B cell (primary cell): ENCODE results near the gene ZBTB44. TPM values are rescaled to one million over a fixed set of nuclear protein-coding genes. Genes with fewer than 3 reads are reported as not detected.

ENCODE experiments used
- ATAC-seq: fragments of 200-7000 bp; cut with Tn5 transposase; one replicate; pipeline ENCODE4 v1.10.0; 2021; ENCODE audit warnings: low read depth, mild to moderate bottlenecking, moderate number of reproducible peaks, moderate library complexity
- CTCF ChIA-PET: fragments of 350-600 bp; sonication (Branson Sonifier 250); formaldehyde crosslinking; loops from one replicate; lab custom pipeline; 2021; ENCODE audit warnings: antibody characterized with exemption, inconsistent platforms; lab: Charles Lee
- POLR2A ChIA-PET: fragments of 350-600 bp; sonication (Branson Sonifier 250); formaldehyde crosslinking; loops from one replicate; lab custom pipeline; 2021; ENCODE audit warnings: antibody characterized with exemption; lab: Charles Lee
- DNase-seq: peaks from one replicate; pipeline ENCODE4 v3.0.0; 2013
- H2AFZ ChIP-seq: 2 replicates; pipeline ENCODE4 v1.6.1; 2012; ENCODE audit warnings: mild to moderate bottlenecking, low read depth, low read length; ENCODE audit not compliant: insufficient read depth, poor library complexity, severe bottlenecking
- H3K27ac ChIP-seq, 2 donors: 1 replicate in 1 of 2; 2 replicates in 1 of 2; pipeline ENCODE4 v1.5.1; 2012 to 2013; ENCODE audit warnings: low read length in 2 of 2, mild to moderate bottlenecking in 2 of 2, moderate library complexity in 1 of 2
- H3K27me3 ChIP-seq, 4 experiments: fragments of 200-600 bp in 1 of 4; sonication (generic) in 1 of 4; replicated peaks in 1 of 4; 1 replicate in 2 of 4; 2 replicates in 2 of 4; pipeline versions ENCODE4 v1.6.1 to v1.7.0; 2013 to 2016; ENCODE audit warnings: low read length in 3 of 4, mild to moderate bottlenecking in 2 of 4, mixed read lengths in 1 of 4, moderate library complexity in 1 of 4; ENCODE audit not compliant: insufficient read depth in 4 of 4, control insufficient read depth in 3 of 4; ENCODE audit errors: control extremely low read depth in 1 of 4
- H3K36me3 ChIP-seq, 2 experiments: replicated peaks in 1 of 2; 1 replicate in 1 of 2; 2 replicates in 1 of 2; pipeline versions ENCODE4 v1.6.1 to v1.7.1; 2013; ENCODE audit warnings: low read length in 1 of 2; ENCODE audit not compliant: insufficient read depth in 2 of 2, control insufficient read depth in 1 of 2; ENCODE audit errors: control extremely low read depth in 1 of 2, extremely low read depth in 1 of 2
- H3K4me1 ChIP-seq, 2 donors: fragments of 200-600 bp in 1 of 2; sonication (generic) in 1 of 2; 1 replicate in 1 of 2; 2 replicates in 1 of 2; pipeline versions ENCODE4 v1.5.1 to v1.6.1; 2013 to 2017; ENCODE audit warnings: low read length in 2 of 2; ENCODE audit not compliant: control insufficient read depth in 2 of 2, insufficient read depth in 2 of 2
- H3K4me2 ChIP-seq: replicated peaks from 2 replicates; pipeline ENCODE3; 2012; ENCODE audit warnings: mild to moderate bottlenecking, low read depth, low read length; ENCODE audit not compliant: poor library complexity, severe bottlenecking
- H3K4me3 ChIP-seq, 5 experiments: fragments of 200-600 bp in 1 of 5; sonication (generic) in 1 of 5; 1 replicate in 3 of 5; 2 replicates in 2 of 5; pipeline versions ENCODE4 v1.5.1 to v1.7.0; 2011 to 2016; ENCODE audit warnings: low read length in 4 of 5, mild to moderate bottlenecking in 4 of 5, low read depth in 2 of 5, control low read depth in 1 of 5, moderate library complexity in 1 of 5; ENCODE audit not compliant: insufficient read depth in 1 of 5; ENCODE audit errors: control extremely low read depth in 1 of 5, extremely low read depth in 1 of 5
- H3K79me2 ChIP-seq: fragments of 200-600 bp; sonication (generic); one replicate; pipeline ENCODE4 v1.6.0; 2016; ENCODE audit warnings: low read length; ENCODE audit not compliant: control insufficient read depth, insufficient read depth
- H3K9ac ChIP-seq: fragments of 200-600 bp; sonication (generic); 2 replicates; pipeline ENCODE4 v1.6.1; 2017; ENCODE audit warnings: mild to moderate bottlenecking, low read length, moderate library complexity
- H3K9me3 ChIP-seq, 3 donors: one replicate each; pipeline versions ENCODE4 v1.6.1 to v1.7.1; 2013; ENCODE audit warnings: low read length in 2 of 3; ENCODE audit not compliant: control insufficient read depth in 2 of 3, insufficient read depth in 1 of 3; ENCODE audit errors: control extremely low read depth in 1 of 3
- H4K20me1 ChIP-seq: 2 replicates; pipeline ENCODE4 v1.6.0; 2012; ENCODE audit warnings: mild to moderate bottlenecking, low read length; ENCODE audit not compliant: insufficient read depth, control insufficient read depth, poor library complexity, severe bottlenecking
- H3K27ac Mint-ChIP-seq: one replicate; pipeline ENCODE4 v1.8.0; 2021; ENCODE audit warnings: mixed read lengths
- H3K27me3 Mint-ChIP-seq: one replicate; pipeline ENCODE4 v1.8.0; 2021; ENCODE audit warnings: mixed read lengths
- H3K4me1 Mint-ChIP-seq: one replicate; pipeline ENCODE4 v1.8.0; 2021; ENCODE audit warnings: mixed read lengths
- H3K4me3 Mint-ChIP-seq: one replicate; pipeline ENCODE4 v1.8.0; 2021; ENCODE audit warnings: mixed read lengths
- H3K9me3 Mint-ChIP-seq: one replicate; pipeline ENCODE4 v1.8.0; 2022; ENCODE audit warnings: mixed read lengths; ENCODE audit not compliant: insufficient read depth
- EZH2 ChIP-seq: IDR thresholded peaks from 2 replicates; pipeline ENCODE4 v1.6.1; 2012; ENCODE audit warnings: borderline replicate concordance, low read depth, mild to moderate bottlenecking, moderate library complexity, low read length; ENCODE audit not compliant: insufficient read depth, poor library complexity, severe bottlenecking
- WGBS: methylation state at CpG from one replicate; pipeline ENCODE4 v1.1.5; 2013; ENCODE audit warnings: missing lambda C conversion rate; ENCODE audit not compliant: insufficient coverage; 5-methylcytosine and 5-hydroxymethylcytosine counted together
- intact Hi-C: fragments of 100-400 bp; cut with micrococcal nuclease; formaldehyde crosslinking; loops from one replicate; pipeline ENCODE4 v1.10.0; 2022
- polyA plus RNA-seq: library from polyadenylated mRNA; depleted of rRNA; stranded (reverse); fragments of >200 nt; gene quantifications from 2 replicates; pipeline ENCODE4 v1.2.3, GENCODE V29; 2012
- total RNA-seq, 2 donors: library from RNA; stranded (reverse); fragments of 120-200 nt in 1 of 2; gene quantifications; 1 replicate in 1 of 2; 2 replicates in 1 of 2; pipeline versions ENCODE4 v1.2.3 to v1.2.4, GENCODE V29; 2013 to 2022
- TF ChIP-seq, protein P1 (sequence below): fragments of 200-600 bp; IDR thresholded peaks from one replicate; pipeline ENCODE4 v1.8.0; 2022; ENCODE audit warnings: antibody characterized with exemption, mild to moderate bottlenecking

ZBTB44 gene
- total and polyA plus RNA-seq, 2 donors (not counting 1 experiment from before 2014, with no cell fraction given): 23.3 to 89.4 TPM

DNA sequence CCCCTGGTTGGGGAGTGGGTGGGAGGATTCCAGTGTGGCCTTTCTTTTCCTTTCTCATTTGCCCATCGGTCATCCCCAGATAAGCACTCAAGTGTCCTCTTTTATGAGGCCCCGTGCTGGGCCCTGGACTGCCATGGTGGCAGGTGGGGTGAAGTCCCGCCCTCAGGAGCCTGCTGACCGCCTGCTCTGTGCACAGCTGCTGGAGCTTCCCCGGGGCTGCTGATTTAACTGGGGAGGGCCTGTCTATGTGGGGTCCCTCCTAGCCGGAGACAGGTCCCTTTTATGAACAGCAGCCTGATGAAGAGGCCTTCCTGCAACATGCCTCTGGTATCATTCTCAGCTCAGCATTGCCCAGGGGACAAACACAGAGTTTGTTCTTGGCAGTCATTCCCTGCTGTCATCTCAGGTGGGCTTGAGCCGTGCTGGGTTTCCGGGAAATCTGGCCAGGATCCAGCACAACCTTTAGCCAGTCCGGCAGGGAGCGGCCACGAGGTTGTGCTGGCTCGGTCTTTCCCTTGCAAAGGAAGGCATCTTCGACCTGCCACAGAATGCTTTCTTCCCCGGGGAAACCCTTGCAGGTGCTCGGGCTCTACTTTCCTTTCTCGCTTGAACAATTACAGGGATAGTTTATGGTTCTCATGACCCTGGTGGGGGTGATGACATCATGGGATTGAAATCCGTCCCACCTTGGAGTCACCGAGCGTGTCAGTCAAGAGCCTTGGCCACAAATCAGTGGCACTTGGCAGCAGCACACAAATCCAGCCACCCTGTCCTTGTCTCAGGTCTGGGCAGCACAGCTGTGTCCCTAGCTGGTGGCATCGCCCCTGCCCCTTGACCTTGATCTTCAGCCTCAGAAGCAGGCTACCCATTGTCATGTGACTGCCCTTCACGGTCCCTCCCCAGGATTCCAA is 135.1 kb downstream of the ZBTB44 start:
- Histone ChIP-seq H3K27ac (peak overlapping the region; percentile 74 to 76), H3K4me3 (no peak overlapping the region), H3K4me2 (peak overlapping the region; percentile 67), H3K9me3 (peaks cover 0 to under 1% (median 0%) of the 10 kb centered on the region in 3 donors), H3K4me1 (peaks cover 42 to 56% of the 10 kb centered on the region in 2 donors), H3K27me3 (no peaks in the 10 kb centered on the region), H3K9ac (no peak overlapping the region), H2AFZ (no peak overlapping the region), H3K36me3 (no peaks in the 10 kb centered on the region), H4K20me1 (no peaks in the 10 kb centered on the region), H3K79me2 (no peaks in the 10 kb centered on the region)
- no peak for TF ChIP-seq EZH2
- TF ChIP-seq, protein P1, sequence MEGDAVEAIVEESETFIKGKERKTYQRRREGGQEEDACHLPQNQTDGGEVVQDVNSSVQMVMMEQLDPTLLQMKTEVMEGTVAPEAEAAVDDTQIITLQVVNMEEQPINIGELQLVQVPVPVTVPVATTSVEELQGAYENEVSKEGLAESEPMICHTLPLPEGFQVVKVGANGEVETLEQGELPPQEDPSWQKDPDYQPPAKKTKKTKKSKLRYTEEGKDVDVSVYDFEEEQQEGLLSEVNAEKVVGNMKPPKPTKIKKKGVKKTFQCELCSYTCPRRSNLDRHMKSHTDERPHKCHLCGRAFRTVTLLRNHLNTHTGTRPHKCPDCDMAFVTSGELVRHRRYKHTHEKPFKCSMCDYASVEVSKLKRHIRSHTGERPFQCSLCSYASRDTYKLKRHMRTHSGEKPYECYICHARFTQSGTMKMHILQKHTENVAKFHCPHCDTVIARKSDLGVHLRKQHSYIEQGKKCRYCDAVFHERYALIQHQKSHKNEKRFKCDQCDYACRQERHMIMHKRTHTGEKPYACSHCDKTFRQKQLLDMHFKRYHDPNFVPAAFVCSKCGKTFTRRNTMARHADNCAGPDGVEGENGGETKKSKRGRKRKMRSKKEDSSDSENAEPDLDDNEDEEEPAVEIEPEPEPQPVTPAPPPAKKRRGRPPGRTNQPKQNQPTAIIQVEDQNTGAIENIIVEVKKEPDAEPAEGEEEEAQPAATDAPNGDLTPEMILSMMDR: no peak
- H3K9me3 Mint-ChIP-seq: peaks cover 2% of the 10 kb centered on the region
- peak overlapping the region; percentile 61 for H3K4me3 Mint-ChIP-seq
- DNase-seq: no peak
- ATAC-seq: no peak
- H3K27me3 Mint-ChIP-seq: no peaks in the 10 kb centered on the region
- intact Hi-C loops: loop anchor here (2.0 kb wide), 1 partner anchor 13 kb away; no protein-coding TSS in a partner anchor
- H3K27ac Mint-ChIP-seq: peak overlapping the region; percentile 94
- H3K4me1 Mint-ChIP-seq: peaks cover 59% of the 10 kb centered on the region
- ChIA-PET CTCF (interaction anchor here (0.6 to 2.5 kb wide), 6 partner anchors 11 to 718 kb away, joined by 3 to 7 read pairs (median 4); no protein-coding TSS in a partner anchor), POLR2A (interaction anchor here (1.8 kb wide), 1 partner anchor 14 kb away, joined by 6 read pairs; no protein-coding TSS in a partner anchor)
- 89% methylated on average over 16 of the region's 21 CpGs for WGBS
